Epithelial cell of proximal tubule (primary cell): Measurements from ENCODE around the gene PHF2. TPM values are rescaled to one million over a fixed set of nuclear protein-coding genes. Genes with fewer than 3 reads are reported as not detected.
A peak's percentile ranks its signal among the peaks of the same experiment; 100 is the strongest.

Experiments
- DNase-seq: peaks from one replicate; pipeline ENCODE4 v3.0.0-alpha.2; 2011; ENCODE audit warnings: low read depth
- H3K4me3 ChIP-seq: 2 replicates; pipeline ENCODE4 v1.5.1; 2011; ENCODE audit warnings: low read depth, mild to moderate bottlenecking, low read length
- total RNA-seq: library from RNA; depleted of rRNA; stranded (reverse); fragments of >200 nt; gene quantifications from 2 replicates; pipeline ENCODE4 v1.2.3, GENCODE V29; 2015
- TF ChIP-seq, protein P1 (sequence below): conservative IDR thresholded peaks from 2 replicates; pipeline ENCODE4 v1.5.1; 2012; ENCODE audit warnings: low read depth, mild to moderate bottlenecking, low read length

Gene PHF2
- total RNA-seq, 1 donor from 2014 or later: 11.4 TPM

DNA sequence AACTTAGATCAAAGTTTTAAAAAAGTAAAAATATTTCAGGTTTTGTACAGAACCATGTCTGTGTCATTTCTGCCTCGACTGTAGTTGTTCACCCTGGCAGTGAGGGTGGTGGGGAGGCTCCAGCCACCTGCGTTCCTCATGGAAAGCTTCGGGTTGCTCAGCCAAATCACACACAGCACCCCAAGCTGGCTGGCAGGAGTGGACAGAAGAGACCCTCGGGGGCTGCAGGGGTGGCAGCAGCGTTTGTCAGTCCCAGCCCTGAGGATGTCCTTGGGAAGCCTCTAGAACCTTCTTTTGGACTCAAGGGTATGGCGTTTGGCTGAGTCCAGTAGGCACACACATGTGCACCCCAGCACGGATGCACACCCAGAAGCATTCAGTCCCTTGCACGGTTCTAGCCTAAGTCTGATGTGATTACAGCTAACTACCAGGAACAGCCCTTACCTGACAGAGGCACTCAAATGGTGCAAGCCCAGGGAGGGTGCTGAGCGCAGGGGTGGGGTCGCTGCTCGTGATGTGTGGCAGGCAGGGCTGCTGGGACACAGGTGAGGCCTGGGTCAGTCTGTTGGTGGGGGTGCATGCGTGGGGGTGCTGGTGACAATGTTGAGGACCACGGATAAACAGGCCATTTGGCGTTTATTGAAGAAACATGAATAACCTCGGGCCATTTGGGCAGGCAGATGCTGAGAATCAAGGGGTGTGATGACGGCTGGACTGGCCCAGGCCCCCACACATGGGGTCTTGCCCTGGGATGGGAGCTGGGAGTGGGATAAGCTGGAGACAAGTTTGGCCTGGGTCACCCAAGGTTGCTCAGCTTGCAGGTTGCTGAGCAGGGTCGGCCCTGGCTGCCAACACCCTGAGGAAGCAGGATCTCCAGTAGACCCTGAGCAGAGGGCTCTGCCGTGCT, 103.4 kb downstream of the PHF2 start:
- no peak for DNase-seq
- TF ChIP-seq, protein P1, sequence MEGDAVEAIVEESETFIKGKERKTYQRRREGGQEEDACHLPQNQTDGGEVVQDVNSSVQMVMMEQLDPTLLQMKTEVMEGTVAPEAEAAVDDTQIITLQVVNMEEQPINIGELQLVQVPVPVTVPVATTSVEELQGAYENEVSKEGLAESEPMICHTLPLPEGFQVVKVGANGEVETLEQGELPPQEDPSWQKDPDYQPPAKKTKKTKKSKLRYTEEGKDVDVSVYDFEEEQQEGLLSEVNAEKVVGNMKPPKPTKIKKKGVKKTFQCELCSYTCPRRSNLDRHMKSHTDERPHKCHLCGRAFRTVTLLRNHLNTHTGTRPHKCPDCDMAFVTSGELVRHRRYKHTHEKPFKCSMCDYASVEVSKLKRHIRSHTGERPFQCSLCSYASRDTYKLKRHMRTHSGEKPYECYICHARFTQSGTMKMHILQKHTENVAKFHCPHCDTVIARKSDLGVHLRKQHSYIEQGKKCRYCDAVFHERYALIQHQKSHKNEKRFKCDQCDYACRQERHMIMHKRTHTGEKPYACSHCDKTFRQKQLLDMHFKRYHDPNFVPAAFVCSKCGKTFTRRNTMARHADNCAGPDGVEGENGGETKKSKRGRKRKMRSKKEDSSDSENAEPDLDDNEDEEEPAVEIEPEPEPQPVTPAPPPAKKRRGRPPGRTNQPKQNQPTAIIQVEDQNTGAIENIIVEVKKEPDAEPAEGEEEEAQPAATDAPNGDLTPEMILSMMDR: no peak
- no peak overlapping the region for H3K4me3 ChIP-seq

- TF ChIP-seq, protein P1: no peak
- no peak overlapping the region for H3K4me3 ChIP-seq
- no peak for DNase-seq
Measured at GRCh38 chr9:93680443-93681268, 104.3 kb downstream of the PHF2 start.

GRCh38 chr9:93681269-93682154, 105.1 kb downstream of the PHF2 start:
- TF ChIP-seq, protein P1: no peak
- no peak for DNase-seq

DNA sequence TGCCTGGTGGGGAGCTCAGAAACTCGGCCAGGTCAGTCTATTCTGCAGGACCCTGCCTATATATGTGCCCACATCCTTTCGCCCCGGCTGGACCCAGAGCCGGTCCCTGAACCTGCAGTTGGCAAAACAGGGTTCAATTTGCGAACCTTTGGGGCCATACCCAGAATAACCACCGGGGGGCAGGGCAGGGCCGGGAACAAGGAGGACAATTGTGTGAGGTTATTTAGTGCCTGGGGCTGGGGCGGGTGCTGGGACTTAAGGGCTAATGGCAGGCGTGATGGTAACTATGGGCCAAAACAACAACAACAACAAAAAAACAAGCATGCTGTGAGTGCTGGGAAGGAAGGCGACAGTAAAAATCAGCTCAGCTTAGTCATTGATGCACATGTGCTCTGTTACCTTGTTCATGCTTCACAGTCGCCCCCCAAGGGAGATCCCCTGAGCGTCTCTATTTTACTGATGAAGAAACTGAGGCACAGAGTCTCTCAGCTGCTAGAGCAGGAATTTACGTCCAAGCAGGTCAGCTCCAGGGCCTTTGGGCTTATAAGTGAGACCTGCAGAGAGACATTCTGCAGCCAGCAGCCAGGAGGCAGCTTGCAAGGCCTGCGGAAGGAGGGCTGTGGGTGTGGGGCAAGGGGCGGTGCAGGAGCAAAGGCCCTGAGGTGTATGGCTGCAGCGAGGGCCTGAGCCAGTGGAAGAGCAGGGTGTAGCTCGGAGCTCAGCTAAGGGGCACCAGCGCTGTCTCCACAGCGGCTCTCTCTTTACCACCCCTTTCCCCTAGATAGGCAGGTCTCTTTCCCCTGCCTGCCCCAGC, 106.0 kb downstream of the PHF2 start:
- DNase-seq: no peak
- H3K4me3 ChIP-seq: no peak overlapping the region
- TF ChIP-seq, protein P1: peak; percentile 82

More at GRCh38 chr9:93681269-93682154, 105.1 kb downstream of the PHF2 start:
- H3K4me3 ChIP-seq: no peak overlapping the region

DNA sequence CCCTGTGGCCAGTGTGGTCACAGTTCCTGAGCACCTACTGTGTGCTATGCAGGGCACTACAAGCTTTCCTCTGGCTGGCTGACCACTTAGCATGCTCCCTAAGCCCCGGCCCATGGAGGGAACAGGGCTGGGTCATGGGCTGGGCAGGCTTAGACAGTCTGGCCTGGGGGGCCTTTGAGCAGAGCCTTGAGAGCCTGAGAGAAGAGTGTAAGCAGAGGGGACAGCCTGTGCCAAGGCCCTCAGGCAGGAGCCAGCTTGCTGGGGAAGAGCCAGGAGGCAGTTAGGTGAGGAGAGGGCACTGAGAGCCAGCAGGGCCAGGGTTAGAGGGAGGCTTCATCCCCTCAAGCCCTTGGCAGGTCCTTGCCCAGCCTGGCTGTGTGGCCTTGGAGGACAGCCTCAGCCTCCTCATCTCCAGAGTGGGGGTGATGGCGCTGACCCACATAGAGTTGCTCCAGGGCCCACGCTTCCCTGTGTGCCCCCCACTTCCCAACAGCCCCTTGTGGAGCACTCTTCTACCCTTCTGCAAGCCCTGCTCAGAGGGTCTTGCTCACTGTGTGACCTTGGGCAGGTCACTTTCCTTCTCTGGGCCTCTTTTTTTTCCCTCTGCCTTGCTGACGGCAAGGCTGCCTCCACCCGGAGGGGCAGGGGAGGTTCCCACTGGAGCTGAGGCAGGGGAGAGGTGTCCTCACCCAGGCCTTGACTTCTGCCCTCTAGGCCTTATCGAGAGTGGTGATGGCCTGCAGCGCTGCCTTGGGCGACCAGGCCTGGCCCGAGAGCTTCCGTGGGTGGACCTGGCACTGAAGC, 107.1 kb downstream of the PHF2 start:
- TF ChIP-seq, protein P1: no peak
- DNase-seq: no peak

More for the DNA sequence above, 107.1 kb downstream of the PHF2 start:
- H3K4me3 ChIP-seq: no peak overlapping the region
